H9 (cell line): ENCODE results near the gene RAF1. TPM values are rescaled to one million over a fixed set of nuclear protein-coding genes. Genes with fewer than 3 reads are reported as not detected.
A peak's percentile ranks its signal among the peaks of the same experiment; 100 is the strongest.

Experiments
- DNase-seq: peaks from one replicate; pipeline ENCODE4 v3.0.0-alpha.2; 2017
- H2AFZ ChIP-seq: one replicate; pipeline ENCODE4 v1.6.1; 2013; ENCODE audit warnings: mild to moderate bottlenecking, low read length, control low read depth, moderate library complexity
- H2AK5ac ChIP-seq: 2 replicates; pipeline ENCODE4 v1.6.1; 2013; ENCODE audit warnings: low read length, control low read depth, mixed read lengths; ENCODE audit not compliant: insufficient read length
- H2BK120ac ChIP-seq: one replicate; pipeline ENCODE4 v1.6.1; 2013; ENCODE audit warnings: low read depth, mild to moderate bottlenecking, low read length, control low read depth, inconsistent platforms; ENCODE audit not compliant: poor library complexity, severe bottlenecking
- H2BK12ac ChIP-seq: 2 replicates; pipeline ENCODE4 v1.6.1; 2013; ENCODE audit warnings: low read length, control low read depth, mixed read lengths, low read depth; ENCODE audit not compliant: insufficient read length
- H2BK15ac ChIP-seq: 2 replicates; pipeline ENCODE4 v1.6.1; 2013; ENCODE audit warnings: low read depth, low read length, control low read depth
- H2BK20ac ChIP-seq: one replicate; pipeline ENCODE4 v1.6.1; 2013; ENCODE audit warnings: low read depth, mild to moderate bottlenecking, low read length, control low read depth, inconsistent platforms; ENCODE audit not compliant: poor library complexity, severe bottlenecking
- H2BK5ac ChIP-seq: 2 replicates; pipeline ENCODE4 v1.6.1; 2013; ENCODE audit warnings: low read length, control low read depth, mixed read lengths; ENCODE audit not compliant: insufficient read length
- H3K14ac ChIP-seq: 2 replicates; pipeline ENCODE4 v1.6.1; 2013; ENCODE audit warnings: low read length, control low read depth; ENCODE audit not compliant: insufficient read depth
- H3K18ac ChIP-seq: 2 replicates; pipeline ENCODE4 v1.6.1; 2013; ENCODE audit warnings: low read depth, mild to moderate bottlenecking, mixed read lengths, low read length, control low read depth; ENCODE audit not compliant: insufficient read length
- H3K23ac ChIP-seq: 2 replicates; pipeline ENCODE4 v1.6.1; 2013; ENCODE audit warnings: low read length, control low read depth, mixed read lengths, low read depth; ENCODE audit not compliant: insufficient read length
- H3K23me2 ChIP-seq: 2 replicates; pipeline ENCODE4 v1.6.1; 2013; ENCODE audit warnings: low read depth, mild to moderate bottlenecking, mixed read lengths, low read length, control low read depth; ENCODE audit not compliant: insufficient read length, poor library complexity, severe bottlenecking
- H3K27ac ChIP-seq: 2 replicates; pipeline ENCODE4 v1.5.1; 2013; ENCODE audit warnings: low read length, control low read depth, mixed read lengths, low read depth; ENCODE audit not compliant: insufficient read length
- H3K27me3 ChIP-seq: 2 replicates; pipeline ENCODE4 v1.6.1; 2013; ENCODE audit warnings: low read length, control low read depth, inconsistent platforms; ENCODE audit not compliant: insufficient read depth
- H3K4ac ChIP-seq: 2 replicates; pipeline ENCODE4 v1.6.1; 2013; ENCODE audit warnings: low read depth, mild to moderate bottlenecking, control low read depth, inconsistent platforms, low read length, moderate library complexity
- H3K4me1 ChIP-seq: 2 replicates; pipeline ENCODE4 v1.6.1; 2013; ENCODE audit warnings: low read length, control low read depth, inconsistent platforms; ENCODE audit not compliant: insufficient read depth
- H3K4me2 ChIP-seq: 2 replicates; pipeline ENCODE4 v1.6.1; 2013; ENCODE audit warnings: low read length, control low read depth, mixed read lengths; ENCODE audit not compliant: insufficient read length, insufficient read depth
- H3K56ac ChIP-seq: 2 replicates; pipeline ENCODE4 v1.6.1; 2013; ENCODE audit warnings: low read depth, mild to moderate bottlenecking, mixed read lengths, low read length, control low read depth; ENCODE audit not compliant: insufficient read length
- H3K79me1 ChIP-seq: 2 replicates; pipeline ENCODE4 v1.6.1; 2013; ENCODE audit warnings: low read depth, mild to moderate bottlenecking, moderate library complexity, low read length, control low read depth, inconsistent platforms; ENCODE audit not compliant: insufficient read depth, poor library complexity, severe bottlenecking
- H3K79me2 ChIP-seq: 2 replicates; pipeline ENCODE4 v1.6.1; 2013; ENCODE audit warnings: low read length, control low read depth, inconsistent platforms; ENCODE audit not compliant: insufficient read depth
- H3K9ac ChIP-seq: 2 replicates; pipeline ENCODE4 v1.6.1; 2013; ENCODE audit warnings: low read length, control low read depth, mixed read lengths; ENCODE audit not compliant: insufficient read length; ENCODE audit errors: extremely low read depth
- H3K9me3 ChIP-seq: one replicate; pipeline ENCODE4 v1.6.1; 2013; ENCODE audit warnings: low read depth, low read length, inconsistent platforms; ENCODE audit not compliant: control insufficient read depth
- H3T11ph ChIP-seq: one replicate; pipeline ENCODE4 v1.6.1; 2013; ENCODE audit warnings: mild to moderate bottlenecking, low read length, control low read depth, inconsistent platforms
- H4K20me1 ChIP-seq: one replicate; pipeline ENCODE4 v1.6.1; 2013; ENCODE audit not compliant: control insufficient read depth, insufficient read length, insufficient read depth
- H4K5ac ChIP-seq: 2 replicates; pipeline ENCODE4 v1.6.1; 2013; ENCODE audit warnings: low read depth, mild to moderate bottlenecking, mixed read lengths, low read length, control low read depth; ENCODE audit not compliant: insufficient read length
- H4K8ac ChIP-seq: replicated peaks from 2 replicates; pipeline ENCODE4 v1.6.1; 2013; ENCODE audit warnings: low read length, control low read depth, mixed read lengths, low read depth; ENCODE audit not compliant: insufficient read length
- H4K91ac ChIP-seq: 2 replicates; pipeline ENCODE4 v1.6.1; 2013; ENCODE audit warnings: low read depth, mild to moderate bottlenecking, moderate library complexity, mixed read lengths, low read length, control low read depth; ENCODE audit not compliant: insufficient read length
- H3K27ac Mint-ChIP-seq, 3 experiments: 2 replicates in 2 of 3; 3 replicates in 1 of 3; pipeline ENCODE4 v1.8.0; 2020 to 2021; ENCODE audit warnings: mixed read lengths in 3 of 3, mild to moderate bottlenecking in 1 of 3, moderate library complexity in 1 of 3
- H3K27me3 Mint-ChIP-seq: 2 replicates; pipeline ENCODE4 v1.8.0; 2021; ENCODE audit warnings: low read depth, mild to moderate bottlenecking, moderate library complexity, mixed read lengths
- H3K36me3 Mint-ChIP-seq, 3 experiments: 2 replicates in 2 of 3; 3 replicates in 1 of 3; pipeline ENCODE4 v1.8.0; 2020 to 2021; ENCODE audit warnings: low read depth in 3 of 3, mixed read lengths in 3 of 3; ENCODE audit not compliant: insufficient read depth in 1 of 3
- H3K4me1 Mint-ChIP-seq, 2 experiments: 2 replicates each; pipeline ENCODE4 v1.8.0; 2020; ENCODE audit warnings: mixed read lengths in 2 of 2
- H3K4me3 Mint-ChIP-seq, 2 experiments: 2 replicates in 1 of 2; 3 replicates in 1 of 2; pipeline ENCODE4 v1.8.0; 2020 to 2021; ENCODE audit warnings: mild to moderate bottlenecking in 2 of 2, mixed read lengths in 2 of 2, moderate library complexity in 1 of 2
- H3K9me3 Mint-ChIP-seq, 2 experiments: 2 replicates in 1 of 2; 3 replicates in 1 of 2; pipeline ENCODE4 v1.8.0; 2020; ENCODE audit warnings: mild to moderate bottlenecking in 2 of 2, mixed read lengths in 2 of 2, moderate library complexity in 1 of 2
- WGBS: extraction: QIAGEN DNeasy Blood & Tissue Kit; methylation state at CpG from one replicate; pipeline ENCODE4 v1.1.7; 2013; ENCODE audit warnings: missing lambda C conversion rate, low lambda C conversion rate, mixed read lengths; ENCODE audit not compliant: insufficient read length; ENCODE audit errors: extremely low coverage; 5-methylcytosine and 5-hydroxymethylcytosine counted together
- total RNA-seq: library from RNA; stranded (reverse); gene quantifications from 2 replicates; pipeline ENCODE4 v1.2.1, GENCODE V29; 2021
- TF ChIP-seq, protein P1 (sequence below): fragments of 200-600 bp; sonication (generic); conservative IDR thresholded peaks from 3 replicates; pipeline ENCODE4 v1.8.0; 2021; ENCODE audit warnings: antibody characterized with exemption, mild to moderate bottlenecking

Gene RAF1
- total RNA-seq, 1 experiment from 2014 or later, result 112 TPM

DNA sequence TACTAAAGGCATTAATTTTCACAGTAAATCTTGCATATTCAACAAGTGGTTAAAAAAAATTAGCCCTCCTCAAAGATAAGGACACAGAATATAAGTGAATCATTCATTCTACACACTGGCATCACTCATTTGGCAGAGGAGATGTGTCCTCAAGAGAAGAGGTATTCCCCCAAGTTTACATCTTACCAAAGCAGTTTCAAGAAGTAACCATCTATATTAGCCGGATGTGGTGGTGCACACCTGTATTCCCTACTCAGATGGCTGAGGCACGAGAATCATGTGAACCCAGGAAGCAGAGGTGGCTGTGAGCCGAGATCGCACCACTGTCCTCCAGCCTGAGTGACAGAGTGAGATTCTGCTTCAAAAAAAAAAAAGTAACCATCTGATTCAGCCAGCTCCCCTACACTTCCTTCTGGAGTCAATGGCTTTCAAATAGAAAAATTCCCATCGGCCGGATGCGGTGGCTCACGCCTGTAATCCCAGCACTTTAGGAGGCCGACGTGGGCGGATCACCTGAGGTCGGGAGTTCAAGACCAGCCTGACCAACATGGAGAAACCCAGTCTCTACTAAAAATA is 15.4 kb downstream of the RAF1 start:
- H2AFZ ChIP-seq, result no peak overlapping the region
- no peak overlapping the region for H3T11ph ChIP-seq
- Mint-ChIP-seq H3K27ac (peak overlapping the region in 1 of 3 experiments; percentile 76; a peak in 1 of 7 replicates), H3K9me3 (no peaks in the 10 kb centered on the region), H3K36me3 (peaks cover 0 to 1% (median 1%) of the 10 kb centered on the region in 3 experiments; a peak in 3 of 7 replicates), H3K27me3 (no peaks in the 10 kb centered on the region), H3K4me1 (peaks cover 7% of the 10 kb centered on the region in 2 experiments; a peak in 3 of 4 replicates), H3K4me3 (no peak overlapping the region)
- H3K79me2 ChIP-seq, result peaks cover 30% of the 10 kb centered on the region; the same call in 1 of the 2 replicates
- no peaks in the 10 kb centered on the region for H4K20me1 ChIP-seq
- no peak overlapping the region for H3K27ac ChIP-seq
- no peak for DNase-seq
- H3K14ac ChIP-seq, result no peak overlapping the region
- H4K8ac ChIP-seq, result no peak overlapping the region
- H2BK120ac ChIP-seq, result no peak overlapping the region
- H3K56ac ChIP-seq, result no peak overlapping the region
- TF ChIP-seq, protein P1, sequence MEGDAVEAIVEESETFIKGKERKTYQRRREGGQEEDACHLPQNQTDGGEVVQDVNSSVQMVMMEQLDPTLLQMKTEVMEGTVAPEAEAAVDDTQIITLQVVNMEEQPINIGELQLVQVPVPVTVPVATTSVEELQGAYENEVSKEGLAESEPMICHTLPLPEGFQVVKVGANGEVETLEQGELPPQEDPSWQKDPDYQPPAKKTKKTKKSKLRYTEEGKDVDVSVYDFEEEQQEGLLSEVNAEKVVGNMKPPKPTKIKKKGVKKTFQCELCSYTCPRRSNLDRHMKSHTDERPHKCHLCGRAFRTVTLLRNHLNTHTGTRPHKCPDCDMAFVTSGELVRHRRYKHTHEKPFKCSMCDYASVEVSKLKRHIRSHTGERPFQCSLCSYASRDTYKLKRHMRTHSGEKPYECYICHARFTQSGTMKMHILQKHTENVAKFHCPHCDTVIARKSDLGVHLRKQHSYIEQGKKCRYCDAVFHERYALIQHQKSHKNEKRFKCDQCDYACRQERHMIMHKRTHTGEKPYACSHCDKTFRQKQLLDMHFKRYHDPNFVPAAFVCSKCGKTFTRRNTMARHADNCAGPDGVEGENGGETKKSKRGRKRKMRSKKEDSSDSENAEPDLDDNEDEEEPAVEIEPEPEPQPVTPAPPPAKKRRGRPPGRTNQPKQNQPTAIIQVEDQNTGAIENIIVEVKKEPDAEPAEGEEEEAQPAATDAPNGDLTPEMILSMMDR, result no peak
- no peak overlapping the region for H2BK15ac ChIP-seq
- H2BK20ac ChIP-seq, result no peak overlapping the region
- H3K4ac ChIP-seq, result no peak overlapping the region
- H2BK12ac ChIP-seq, result no peak overlapping the region
- no peaks in the 10 kb centered on the region for H3K9me3 ChIP-seq
- no peak overlapping the region for H3K4me2 ChIP-seq
- no peak overlapping the region for H2AK5ac ChIP-seq
- H3K18ac ChIP-seq, result no peak overlapping the region
- peaks cover 12% of the 10 kb centered on the region for H3K79me1 ChIP-seq
- H3K4me1 ChIP-seq, result no peaks in the 10 kb centered on the region
- no peak overlapping the region for H4K91ac ChIP-seq
- no peak overlapping the region for H3K23ac ChIP-seq
- no peaks in the 10 kb centered on the region for H3K27me3 ChIP-seq
- no peak overlapping the region for H2BK5ac ChIP-seq
- no CpG with 5 or more reads among the region's 12 CpGs for WGBS
- no peak overlapping the region for H3K9ac ChIP-seq
- H3K23me2 ChIP-seq, result no peaks in the 10 kb centered on the region
- H4K5ac ChIP-seq, result no peak overlapping the region
